Activated naive CD4-positive, alpha-beta T cell treated with anti-CD3 and anti-CD28 coated beads, Interleukin-2, amount 50 U/mL, for 24 hours (primary cell): Measurements from ENCODE around the gene GDF2.

Source experiments
- H3K27ac Mint-ChIP-seq: one replicate; pipeline ENCODE4 v1.8.0; 2021; ENCODE audit warnings: mild to moderate bottlenecking, mixed read lengths
- H3K27me3 Mint-ChIP-seq: one replicate; pipeline ENCODE4 v1.8.0; 2021; ENCODE audit warnings: mixed read lengths
- H3K36me3 Mint-ChIP-seq: one replicate; pipeline ENCODE4 v1.8.0; 2021; ENCODE audit warnings: mixed read lengths
- H3K4me1 Mint-ChIP-seq: one replicate; pipeline ENCODE4 v1.8.0; 2021; ENCODE audit warnings: mixed read lengths
- H3K4me3 Mint-ChIP-seq: one replicate; pipeline ENCODE4 v1.8.0; 2021; ENCODE audit warnings: mild to moderate bottlenecking, mixed read lengths
- H3K9me3 Mint-ChIP-seq: one replicate; pipeline ENCODE4 v1.8.0; 2021; ENCODE audit warnings: mixed read lengths

Gene GDF2

DNA sequence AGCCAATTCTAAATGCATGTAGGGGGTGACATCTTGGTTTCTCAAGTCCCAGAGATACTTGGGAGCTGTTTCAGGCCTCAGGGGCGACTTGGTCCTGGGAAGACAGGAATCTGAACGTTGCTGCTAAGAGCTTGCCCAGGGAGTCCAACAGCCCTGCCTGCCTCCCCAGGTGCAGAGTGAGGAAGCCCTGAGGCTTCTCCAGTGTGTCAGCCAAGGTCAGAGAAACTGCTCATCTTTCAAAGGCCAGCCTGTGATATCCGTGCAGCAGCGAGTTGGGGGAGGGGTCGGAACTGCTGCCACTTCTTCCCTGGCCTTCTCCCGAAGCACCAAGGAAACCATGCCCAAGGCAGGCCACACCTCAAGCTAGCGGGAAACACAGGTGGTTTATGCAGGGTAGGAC, 9.7 kb downstream of the GDF2 start:
- H3K27ac Mint-ChIP-seq: no peak overlapping the region
- no peak overlapping the region for H3K4me3 Mint-ChIP-seq
- H3K27me3 Mint-ChIP-seq: peaks cover 3% of the 10 kb centered on the region
- H3K4me1 Mint-ChIP-seq: no peaks in the 10 kb centered on the region
- no peaks in the 10 kb centered on the region for H3K9me3 Mint-ChIP-seq
- H3K36me3 Mint-ChIP-seq: no peaks in the 10 kb centered on the region

DNA sequence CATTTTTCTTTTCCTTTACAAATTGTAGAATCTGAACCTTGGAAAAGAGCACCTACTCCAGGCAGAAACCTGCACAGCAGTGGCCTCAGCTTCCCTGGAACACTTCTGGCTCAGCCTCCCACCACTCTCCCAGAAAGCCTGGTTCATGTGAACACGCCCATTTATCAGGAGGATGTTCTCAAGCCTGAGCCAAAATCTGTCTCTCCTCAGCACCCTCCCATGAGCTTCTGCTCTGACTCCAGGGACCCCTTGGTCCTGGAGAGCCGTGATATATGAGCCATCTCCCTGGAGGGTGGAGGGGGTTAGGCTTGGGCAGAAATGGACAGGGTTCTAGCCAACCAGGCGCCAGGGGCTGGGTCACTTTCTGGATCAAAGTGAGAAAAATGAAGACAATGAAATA, 10.1 kb downstream of the GDF2 start:
- H3K4me3 Mint-ChIP-seq: no peak overlapping the region
- H3K27me3 Mint-ChIP-seq: peaks cover 3% of the 10 kb centered on the region
- H3K27ac Mint-ChIP-seq: no peak overlapping the region
- H3K4me1 Mint-ChIP-seq: no peaks in the 10 kb centered on the region
- no peaks in the 10 kb centered on the region for H3K9me3 Mint-ChIP-seq
- H3K36me3 Mint-ChIP-seq: no peaks in the 10 kb centered on the region

DNA sequence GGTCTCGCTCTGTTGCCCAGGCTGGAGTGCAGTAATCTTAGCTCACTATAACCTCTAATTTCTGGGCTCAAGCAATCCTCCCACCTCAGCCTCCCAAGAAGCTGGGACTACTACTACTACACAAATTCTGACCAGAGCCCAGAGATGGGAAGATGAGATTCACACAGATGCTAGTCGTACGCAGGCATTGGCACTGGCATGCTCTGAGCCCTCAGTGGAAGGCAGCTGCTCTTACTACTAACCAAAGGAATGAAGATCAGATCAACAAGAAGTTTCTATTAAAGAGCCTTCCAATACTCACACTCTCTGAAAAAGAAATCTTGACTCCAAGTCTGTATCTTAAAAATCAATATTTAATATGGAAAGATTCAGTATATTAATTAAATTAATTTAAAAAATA, 10.7 kb downstream of the GDF2 start:
- Mint-ChIP-seq H3K27ac (no peak overlapping the region), H3K9me3 (no peaks in the 10 kb centered on the region), H3K4me3 (no peak overlapping the region), H3K36me3 (no peaks in the 10 kb centered on the region), H3K4me1 (no peaks in the 10 kb centered on the region), H3K27me3 (peaks cover 3% of the 10 kb centered on the region)

DNA sequence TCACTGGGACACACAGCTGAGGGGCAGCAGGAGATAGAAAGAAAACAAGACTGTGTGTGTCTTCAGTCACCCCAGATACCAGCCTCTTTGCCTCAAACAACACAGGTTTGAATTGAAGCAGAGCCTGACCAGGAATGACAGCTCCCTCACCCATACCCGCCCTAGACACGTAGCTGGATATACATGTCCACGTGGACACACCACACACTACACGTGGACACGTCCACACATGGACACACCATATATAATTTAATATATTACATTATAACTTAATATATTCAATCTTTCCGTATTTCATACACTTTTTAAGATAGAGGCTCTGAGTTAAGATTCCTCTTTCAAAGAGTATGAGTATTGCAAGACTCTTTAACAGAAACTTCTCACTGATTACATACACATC, 11.3 kb downstream of the GDF2 start:
- H3K36me3 Mint-ChIP-seq: no peaks in the 10 kb centered on the region
- H3K9me3 Mint-ChIP-seq: no peaks in the 10 kb centered on the region
- no peak overlapping the region for H3K27ac Mint-ChIP-seq
- no peak overlapping the region for H3K4me3 Mint-ChIP-seq
- no peaks in the 10 kb centered on the region for H3K4me1 Mint-ChIP-seq
- peaks cover 3% of the 10 kb centered on the region for H3K27me3 Mint-ChIP-seq

DNA sequence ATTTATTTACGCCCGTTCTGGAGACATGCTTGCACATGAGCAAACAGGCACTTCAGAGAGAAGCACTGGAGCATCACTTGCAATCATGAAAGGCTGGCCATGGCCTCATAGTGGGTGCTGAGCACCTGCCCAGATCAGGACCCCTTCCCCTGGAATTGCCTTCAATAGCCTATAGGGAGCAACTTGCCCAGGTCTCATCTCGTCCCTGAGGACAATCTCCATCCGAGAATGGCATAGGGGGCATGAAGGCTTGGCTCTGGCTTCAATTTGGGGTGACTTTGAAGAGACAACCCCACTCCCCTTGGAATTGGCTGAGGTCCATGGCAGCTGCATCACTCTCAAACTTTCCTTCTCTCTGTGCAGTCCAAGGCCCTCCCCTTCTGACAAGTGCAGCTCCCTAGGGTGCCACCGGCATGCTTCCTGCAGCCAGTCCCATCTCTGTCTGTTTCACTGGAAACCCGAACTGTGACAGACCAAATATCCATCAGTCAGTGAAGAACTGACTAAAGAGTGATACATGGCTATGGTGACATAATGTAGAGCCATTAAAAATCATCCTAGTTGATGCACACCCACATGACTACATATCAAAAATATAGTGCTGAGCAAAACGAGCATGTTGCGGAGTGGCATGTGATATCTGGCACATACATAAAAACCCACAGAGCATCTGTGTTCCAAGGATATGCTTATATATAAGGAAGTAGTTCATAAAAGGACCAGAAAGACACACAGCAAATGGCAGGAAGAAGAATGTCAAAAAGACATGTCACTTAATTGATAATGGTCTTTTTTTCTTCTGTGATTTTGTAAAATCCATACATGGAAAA, 12.4 kb downstream of the GDF2 start:
- Mint-ChIP-seq H3K36me3 (no peaks in the 10 kb centered on the region), H3K27ac (no peak overlapping the region), H3K9me3 (no peaks in the 10 kb centered on the region), H3K27me3 (peaks cover 3% of the 10 kb centered on the region), H3K4me1 (no peaks in the 10 kb centered on the region), H3K4me3 (no peak overlapping the region)

DNA sequence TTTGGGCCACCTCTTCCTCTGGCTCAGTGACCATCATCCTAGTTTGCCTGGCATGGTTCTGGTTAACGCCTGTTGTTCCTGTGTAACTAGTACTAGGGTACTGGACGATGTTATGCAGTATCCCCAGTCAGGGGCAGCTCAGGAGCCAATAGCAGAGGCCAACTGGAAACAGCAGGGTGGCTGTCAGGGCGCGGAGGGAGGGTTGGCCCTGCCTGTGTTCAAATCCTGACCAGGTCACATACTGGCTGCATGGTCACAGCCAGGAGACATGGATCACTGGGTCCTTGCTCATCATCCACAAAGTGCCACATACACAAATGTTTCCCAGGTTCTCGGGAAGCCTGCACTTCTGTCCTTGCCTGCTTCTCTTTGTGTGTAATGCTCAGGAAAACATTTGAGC, 13.7 kb downstream of the GDF2 start:
- no peaks in the 10 kb centered on the region for H3K4me1 Mint-ChIP-seq
- H3K9me3 Mint-ChIP-seq: no peaks in the 10 kb centered on the region
- H3K36me3 Mint-ChIP-seq: no peaks in the 10 kb centered on the region
- H3K27me3 Mint-ChIP-seq: peaks cover 8% of the 10 kb centered on the region
- H3K27ac Mint-ChIP-seq: no peak overlapping the region
- H3K4me3 Mint-ChIP-seq: no peak overlapping the region

DNA sequence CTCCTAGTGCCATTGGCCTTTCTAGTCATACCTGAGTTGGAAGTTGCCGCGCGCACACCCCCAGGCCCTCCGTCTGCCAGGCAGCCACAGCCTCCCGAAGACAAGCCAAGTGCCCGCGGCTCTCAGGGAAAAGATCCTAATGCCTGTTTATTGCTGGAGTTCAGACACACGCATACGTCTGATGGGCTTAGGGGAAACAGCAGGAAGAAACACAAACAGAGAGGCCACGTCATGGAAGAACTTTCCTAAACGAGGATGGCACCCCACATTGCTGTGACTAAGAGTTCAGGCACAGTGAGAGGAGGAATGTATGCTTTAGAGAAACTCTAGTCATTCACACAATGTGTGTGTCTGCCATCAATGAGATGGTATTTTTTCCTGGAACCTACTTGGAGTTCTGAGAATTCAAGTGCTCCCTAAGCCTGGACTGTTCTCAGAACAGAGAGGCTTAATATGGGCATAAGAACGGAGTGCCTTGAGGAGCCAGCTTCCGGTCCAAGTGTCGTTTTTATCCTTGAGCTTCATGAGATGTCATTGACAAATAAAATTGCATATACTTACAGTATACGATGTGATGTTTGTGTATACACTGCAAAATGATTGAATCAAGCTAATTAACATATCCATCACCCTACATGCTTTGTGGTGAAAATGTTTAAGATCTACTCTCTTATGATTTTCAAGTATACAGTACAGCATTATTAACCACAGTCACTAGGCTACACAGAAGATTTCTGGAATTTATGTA, 14.3 kb downstream of the GDF2 start:
- no peaks in the 10 kb centered on the region for H3K9me3 Mint-ChIP-seq
- H3K36me3 Mint-ChIP-seq: no peaks in the 10 kb centered on the region
- H3K27ac Mint-ChIP-seq: no peak overlapping the region
- H3K27me3 Mint-ChIP-seq: peaks cover 8% of the 10 kb centered on the region
- no peaks in the 10 kb centered on the region for H3K4me1 Mint-ChIP-seq
- no peak overlapping the region for H3K4me3 Mint-ChIP-seq

DNA sequence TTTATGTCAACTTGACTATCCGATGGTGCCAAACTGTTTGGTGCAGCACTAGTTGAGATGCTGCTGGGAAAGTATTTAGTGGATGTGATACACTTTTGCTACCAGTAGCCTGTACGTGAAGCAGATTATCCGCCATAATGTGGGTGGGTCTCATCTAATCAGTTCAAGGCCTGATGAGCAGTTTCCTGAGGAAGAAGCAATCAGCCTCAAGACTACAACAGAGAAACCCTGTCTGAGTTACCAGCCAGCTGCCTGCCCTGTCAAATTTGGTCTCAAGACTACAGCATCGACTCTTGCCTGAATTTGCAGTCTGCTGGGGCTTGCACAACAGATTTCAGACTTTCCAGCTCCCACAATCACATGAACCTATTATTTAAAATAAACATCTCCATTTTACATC, 15.1 kb downstream of the GDF2 start:
- H3K27ac Mint-ChIP-seq: no peak overlapping the region
- no peaks in the 10 kb centered on the region for H3K9me3 Mint-ChIP-seq
- no peaks in the 10 kb centered on the region for H3K4me1 Mint-ChIP-seq
- peaks cover 8% of the 10 kb centered on the region for H3K27me3 Mint-ChIP-seq
- no peak overlapping the region for H3K4me3 Mint-ChIP-seq
- H3K36me3 Mint-ChIP-seq: no peaks in the 10 kb centered on the region

DNA sequence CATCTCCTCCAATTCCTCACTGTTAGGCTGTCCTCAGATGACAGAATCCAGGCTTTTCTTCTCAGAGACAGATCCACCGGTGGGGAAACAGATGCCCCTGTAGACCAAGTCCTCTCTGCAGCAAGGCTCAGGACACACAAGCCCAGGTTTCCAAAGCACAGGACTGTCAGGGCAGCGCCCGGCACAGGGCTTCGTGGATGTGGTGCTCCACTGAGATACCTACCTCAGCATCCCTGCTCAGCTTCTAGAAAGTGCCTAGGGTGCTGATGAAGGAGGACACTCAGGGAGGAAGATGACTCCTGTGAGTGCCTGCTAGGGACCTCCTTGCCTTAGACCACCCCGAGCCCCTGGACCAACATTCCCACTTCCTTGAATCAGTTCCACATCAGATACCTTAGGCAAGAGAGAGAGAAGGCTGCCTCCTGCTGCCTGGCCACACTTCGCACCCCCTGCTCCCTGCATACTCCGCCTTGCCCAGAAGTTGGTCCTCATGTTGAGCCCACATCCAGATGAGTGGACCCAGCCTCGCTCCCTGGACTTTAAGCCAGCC, 17.0 kb downstream of the GDF2 start:
- Mint-ChIP-seq H3K36me3 (no peaks in the 10 kb centered on the region), H3K4me1 (no peaks in the 10 kb centered on the region), H3K27me3 (peaks cover 8% of the 10 kb centered on the region), H3K4me3 (no peak overlapping the region), H3K9me3 (no peaks in the 10 kb centered on the region), H3K27ac (no peak overlapping the region)

DNA sequence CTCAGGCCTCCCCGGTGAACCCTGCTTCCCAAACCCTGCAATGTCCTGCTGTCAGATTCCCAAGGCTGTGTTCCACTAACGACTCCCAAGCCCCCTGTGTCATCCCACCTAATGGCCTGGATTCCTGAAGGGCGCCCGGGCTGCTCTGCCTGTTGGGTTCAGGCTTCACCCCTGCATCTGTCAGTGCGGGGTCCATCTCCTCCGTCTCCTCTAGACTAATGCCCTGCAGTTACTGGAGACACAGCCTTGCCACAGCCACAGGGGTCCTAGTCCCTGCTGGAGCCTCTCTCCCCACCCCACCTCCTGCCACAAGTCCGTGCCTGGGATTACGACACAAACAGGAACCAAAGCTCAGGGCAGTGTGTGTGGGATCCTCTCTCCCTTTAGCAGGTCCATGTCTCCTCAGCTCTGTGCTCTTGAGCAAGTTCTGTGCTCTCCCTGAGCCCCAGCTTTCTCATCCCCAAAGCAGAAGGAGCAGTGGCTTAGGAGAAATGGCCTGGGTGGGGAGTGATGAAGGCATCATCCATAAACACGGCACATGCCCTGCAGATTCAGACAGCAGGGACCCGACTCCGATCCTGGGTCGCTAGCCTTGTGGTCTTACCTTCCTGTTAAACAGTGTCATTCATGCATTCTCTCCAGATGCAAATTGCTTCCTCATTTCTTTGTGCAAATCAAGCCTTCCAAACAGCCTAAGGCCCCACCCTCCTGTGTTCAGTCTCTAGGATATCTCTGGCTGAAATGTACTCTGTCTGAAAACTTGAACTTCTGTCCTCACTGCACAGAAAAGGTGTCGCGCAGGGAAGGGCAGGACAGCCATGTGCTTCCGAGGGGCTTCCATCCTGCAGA, 17.7 kb downstream of the GDF2 start:
- no peak overlapping the region for H3K27ac Mint-ChIP-seq
- H3K9me3 Mint-ChIP-seq: no peaks in the 10 kb centered on the region
- no peaks in the 10 kb centered on the region for H3K4me1 Mint-ChIP-seq
- H3K4me3 Mint-ChIP-seq: no peak overlapping the region
- H3K27me3 Mint-ChIP-seq: peaks cover 6% of the 10 kb centered on the region
- H3K36me3 Mint-ChIP-seq: no peaks in the 10 kb centered on the region

DNA sequence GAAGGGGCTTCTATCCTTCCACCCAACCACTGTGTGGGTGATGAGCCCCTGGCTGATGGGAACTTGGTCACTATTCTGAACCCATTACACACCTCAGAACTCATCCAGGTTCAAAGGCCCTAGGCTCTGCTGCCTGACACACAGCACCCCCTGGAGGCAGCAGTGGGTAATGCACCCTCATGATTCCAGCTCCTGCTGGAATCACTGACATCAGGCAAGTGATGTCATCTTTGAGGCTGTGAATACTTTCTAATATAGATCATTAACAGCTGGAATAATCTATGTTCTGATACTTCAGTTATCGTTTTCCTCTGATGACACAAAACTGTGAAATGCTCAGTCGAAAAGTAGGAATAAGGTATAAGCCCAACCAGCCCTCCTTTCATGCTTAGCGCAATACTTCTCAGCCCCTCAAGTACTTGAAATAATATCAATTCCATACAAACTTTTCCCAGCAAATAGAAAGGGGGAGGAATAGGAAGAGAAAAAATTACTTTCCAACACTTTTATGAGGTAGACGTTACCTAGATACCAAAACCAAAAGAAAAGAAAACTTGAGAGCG, 18.4 kb downstream of the GDF2 start:
- no peak overlapping the region for H3K27ac Mint-ChIP-seq
- peaks cover 6% of the 10 kb centered on the region for H3K27me3 Mint-ChIP-seq
- H3K36me3 Mint-ChIP-seq: no peaks in the 10 kb centered on the region
- no peaks in the 10 kb centered on the region for H3K9me3 Mint-ChIP-seq
- H3K4me1 Mint-ChIP-seq: no peaks in the 10 kb centered on the region
- no peak overlapping the region for H3K4me3 Mint-ChIP-seq

DNA sequence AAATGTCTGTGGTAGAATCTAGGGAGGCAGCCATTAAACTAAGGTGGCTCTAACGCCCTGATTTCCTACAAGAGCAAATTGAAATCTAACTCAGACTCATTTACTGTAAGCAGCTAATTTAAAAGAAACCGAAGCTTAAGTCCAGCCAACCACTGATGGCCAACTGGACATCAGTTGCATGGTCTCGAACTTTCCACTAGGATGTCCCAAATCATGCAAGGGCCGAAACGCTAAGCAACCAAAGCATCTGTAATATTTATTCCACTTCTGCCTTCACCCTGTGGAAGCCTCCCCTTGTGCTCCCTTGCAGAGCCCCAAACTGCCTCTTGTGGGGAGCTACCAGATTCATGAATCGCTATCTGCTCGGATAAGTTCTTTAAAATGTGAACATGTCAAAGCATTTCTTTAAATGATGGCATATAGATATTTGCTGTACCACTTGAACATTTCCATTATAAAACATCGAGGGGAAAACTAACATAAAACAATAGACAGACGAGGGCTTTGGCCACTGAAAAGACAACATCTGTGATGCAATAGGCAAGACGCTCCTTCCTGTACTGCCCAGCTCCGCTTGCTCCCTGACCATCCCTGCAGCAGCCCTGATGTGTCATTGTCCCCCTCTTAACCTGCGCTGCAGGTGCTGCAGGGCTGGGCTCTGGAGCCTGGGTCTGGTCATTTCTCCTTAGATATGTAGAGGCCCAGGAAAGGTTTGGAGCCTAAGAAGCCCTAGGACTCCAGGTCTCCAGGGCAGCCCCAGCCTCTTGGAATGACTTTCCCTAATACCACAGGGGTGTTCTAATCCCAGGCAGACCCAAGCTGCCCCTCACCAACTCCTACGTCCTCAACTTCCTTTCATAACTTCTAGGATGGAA, 23.0 kb downstream of the GDF2 start:
- no peak overlapping the region for H3K27ac Mint-ChIP-seq
- H3K4me3 Mint-ChIP-seq: no peak overlapping the region
- H3K36me3 Mint-ChIP-seq: no peaks in the 10 kb centered on the region
- H3K9me3 Mint-ChIP-seq: no peaks in the 10 kb centered on the region
- peaks cover 4% of the 10 kb centered on the region for H3K27me3 Mint-ChIP-seq
- H3K4me1 Mint-ChIP-seq: no peaks in the 10 kb centered on the region

DNA sequence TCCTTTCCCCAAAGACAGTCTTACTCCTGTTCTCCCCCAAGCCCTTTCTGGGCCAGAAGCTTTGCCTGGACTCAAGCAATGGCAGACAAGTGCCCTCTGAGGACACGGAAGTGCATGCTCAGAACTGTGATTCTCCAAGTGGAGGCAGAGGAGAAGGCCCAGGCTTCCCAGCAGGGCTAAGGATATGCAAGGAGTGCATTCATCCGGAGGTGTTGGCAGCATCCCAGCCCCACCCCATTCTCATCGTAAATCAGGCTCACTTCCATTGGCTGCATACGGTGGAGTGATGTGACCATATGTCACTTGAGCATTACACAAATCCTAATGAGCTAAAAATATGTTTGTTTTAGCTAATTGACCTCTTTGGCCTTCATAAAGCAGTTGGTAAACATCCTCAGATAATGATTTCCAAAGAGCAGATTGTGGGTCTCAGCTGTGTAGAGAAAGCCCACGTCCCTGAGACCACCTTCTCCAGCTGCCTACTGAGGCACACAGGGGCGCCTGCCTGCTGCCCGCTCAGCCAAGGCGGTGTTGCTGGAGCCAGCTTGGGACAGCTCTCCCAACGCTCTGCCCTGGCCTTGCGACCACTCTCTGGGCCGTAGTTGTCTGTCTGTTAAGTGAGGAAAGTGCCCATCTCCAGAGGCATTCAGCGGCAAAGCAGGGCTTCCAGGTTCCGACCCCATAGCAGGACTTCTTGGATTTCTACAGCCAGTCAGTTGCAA, 24.5 kb downstream of the GDF2 start:
- H3K36me3 Mint-ChIP-seq: no peaks in the 10 kb centered on the region
- no peak overlapping the region for H3K4me3 Mint-ChIP-seq
- no peaks in the 10 kb centered on the region for H3K4me1 Mint-ChIP-seq
- H3K27ac Mint-ChIP-seq: no peak overlapping the region
- H3K27me3 Mint-ChIP-seq: no peaks in the 10 kb centered on the region
- H3K9me3 Mint-ChIP-seq: no peaks in the 10 kb centered on the region

DNA sequence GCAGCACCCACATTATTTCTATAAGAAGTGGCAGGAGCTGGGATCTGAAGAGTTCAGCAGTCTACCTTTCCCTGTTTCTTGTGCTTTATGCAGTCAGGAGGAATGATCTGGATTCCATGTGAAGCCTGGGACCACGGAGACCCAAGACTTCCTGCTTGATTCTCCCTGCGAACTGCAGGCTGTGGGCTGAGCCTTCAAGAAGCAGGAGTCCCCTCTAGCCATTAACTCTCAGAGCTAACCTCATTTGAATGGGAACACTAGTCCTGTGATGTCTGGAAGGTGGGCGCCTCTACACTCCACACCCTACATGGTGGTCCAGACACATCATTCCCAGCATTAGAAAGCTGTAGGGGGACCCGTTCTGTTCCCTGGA, 25.0 kb downstream of the GDF2 start:
- H3K27me3 Mint-ChIP-seq: no peaks in the 10 kb centered on the region
- no peak overlapping the region for H3K27ac Mint-ChIP-seq
- no peaks in the 10 kb centered on the region for H3K9me3 Mint-ChIP-seq
- no peak overlapping the region for H3K4me3 Mint-ChIP-seq
- no peaks in the 10 kb centered on the region for H3K36me3 Mint-ChIP-seq
- H3K4me1 Mint-ChIP-seq: no peaks in the 10 kb centered on the region
